22Rv1 (cell line): ENCODE data around the gene SFTPD.

ENCODE experiments used
- ZFX ChIP-seq: fragments of 450-650 bp; IDR thresholded peaks from 2 replicates; pipeline ENCODE4 v1.6.1; 2017; ENCODE audit warnings: antibody characterized with exemption, borderline replicate concordance
- TF ChIP-seq, protein P1 (sequence below): fragments of 450-650 bp; IDR thresholded peaks from 2 replicates; pipeline ENCODE4 v1.5.1; 2017; ENCODE audit warnings: mild to moderate bottlenecking

DNA sequence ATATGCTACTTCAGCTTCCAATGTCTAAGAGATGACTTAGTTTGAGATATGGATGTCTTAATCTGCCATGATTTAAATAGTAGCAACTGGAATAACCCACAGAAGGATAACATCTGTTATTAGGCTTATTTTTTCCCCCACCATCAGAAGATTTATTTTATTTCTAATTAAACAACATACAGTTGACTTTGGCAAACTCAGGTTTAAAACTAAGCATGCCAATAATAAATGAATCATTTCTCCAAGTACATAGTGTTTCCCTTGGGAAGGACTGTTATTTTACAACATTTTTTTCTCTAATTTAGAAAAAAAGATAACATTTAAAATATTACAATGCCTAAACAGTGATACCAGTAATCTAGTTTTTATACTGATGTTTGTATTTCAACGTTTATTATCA, 58.4 kb downstream of the SFTPD start:
- TF ChIP-seq, protein P1, sequence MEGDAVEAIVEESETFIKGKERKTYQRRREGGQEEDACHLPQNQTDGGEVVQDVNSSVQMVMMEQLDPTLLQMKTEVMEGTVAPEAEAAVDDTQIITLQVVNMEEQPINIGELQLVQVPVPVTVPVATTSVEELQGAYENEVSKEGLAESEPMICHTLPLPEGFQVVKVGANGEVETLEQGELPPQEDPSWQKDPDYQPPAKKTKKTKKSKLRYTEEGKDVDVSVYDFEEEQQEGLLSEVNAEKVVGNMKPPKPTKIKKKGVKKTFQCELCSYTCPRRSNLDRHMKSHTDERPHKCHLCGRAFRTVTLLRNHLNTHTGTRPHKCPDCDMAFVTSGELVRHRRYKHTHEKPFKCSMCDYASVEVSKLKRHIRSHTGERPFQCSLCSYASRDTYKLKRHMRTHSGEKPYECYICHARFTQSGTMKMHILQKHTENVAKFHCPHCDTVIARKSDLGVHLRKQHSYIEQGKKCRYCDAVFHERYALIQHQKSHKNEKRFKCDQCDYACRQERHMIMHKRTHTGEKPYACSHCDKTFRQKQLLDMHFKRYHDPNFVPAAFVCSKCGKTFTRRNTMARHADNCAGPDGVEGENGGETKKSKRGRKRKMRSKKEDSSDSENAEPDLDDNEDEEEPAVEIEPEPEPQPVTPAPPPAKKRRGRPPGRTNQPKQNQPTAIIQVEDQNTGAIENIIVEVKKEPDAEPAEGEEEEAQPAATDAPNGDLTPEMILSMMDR: no peak
- no peak for TF ChIP-seq ZFX
